Naive B cell (primary cell): ENCODE data around the gene NKX2-1. TPM values are rescaled to one million over a fixed set of nuclear protein-coding genes. Genes with fewer than 3 reads are reported as not detected.
"Not testable (repeated sequence)": the region's sequence is repeated elsewhere in the genome, so short reads cannot be mapped to it uniquely, and the experiment has no call there.

ENCODE experiments used
- ATAC-seq, 2 donors: fragments of 150-1000 bp; cut with Tn5 transposase; 2 replicates each; pipeline ENCODE4 v1.10.0; 2021; ENCODE audit warnings: low read depth in 2 of 2, mild to moderate bottlenecking in 2 of 2, moderate library complexity in 2 of 2
- DNase-seq: peaks from one replicate; pipeline ENCODE4 v3.0.0; 2022
- H3K27ac Mint-ChIP-seq, 6 donors: one replicate each; pipeline ENCODE4 v1.8.0; 2020 to 2022; ENCODE audit warnings: mild to moderate bottlenecking in 6 of 6, mixed read lengths in 6 of 6, moderate library complexity in 5 of 6, inconsistent platforms in 2 of 6
- H3K27me3 Mint-ChIP-seq, 3 donors: one replicate each; pipeline ENCODE4 v1.8.0; 2021 to 2022; ENCODE audit warnings: mixed read lengths in 3 of 3, mild to moderate bottlenecking in 1 of 3
- H3K36me3 Mint-ChIP-seq, 2 donors: one replicate each; pipeline ENCODE4 v1.8.0; 2020 to 2022; ENCODE audit warnings: mixed read lengths in 2 of 2, inconsistent platforms in 1 of 2, mild to moderate bottlenecking in 1 of 2
- H3K4me1 Mint-ChIP-seq, 3 donors: one replicate each; pipeline ENCODE4 v1.8.0; 2020 to 2022; ENCODE audit warnings: mixed read lengths in 3 of 3, inconsistent platforms in 1 of 3, mild to moderate bottlenecking in 1 of 3, moderate library complexity in 1 of 3
- H3K4me3 Mint-ChIP-seq, 8 donors: one replicate each; pipeline ENCODE4 v1.8.0; 2020 to 2022; ENCODE audit warnings: mild to moderate bottlenecking in 8 of 8, mixed read lengths in 8 of 8, moderate library complexity in 8 of 8, inconsistent platforms in 2 of 8
- H3K9me3 Mint-ChIP-seq, 7 donors: one replicate each; pipeline ENCODE4 v1.8.0; 2020 to 2022; ENCODE audit warnings: mixed read lengths in 7 of 7, mild to moderate bottlenecking in 5 of 7, inconsistent platforms in 2 of 7, moderate library complexity in 1 of 7
- polyA plus RNA-seq, 6 donors: library from polyadenylated mRNA; unstranded; fragments of 300-500 nt; fragmentation: Illumina TruSeq; gene quantifications; one replicate each; pipeline ENCODE4 v1.2.3, GENCODE V29; 2021; ENCODE audit warnings: low read depth in 6 of 6

NKX2-1 gene
- polyA plus RNA-seq, 6 donors from 2014 or later = not detected

- Mint-ChIP-seq H3K9me3 (peaks cover 0 to 14% (median 4%) of the 10 kb centered on the region in 7 donors), H3K4me1 (no peaks in the 10 kb centered on the region), H3K27me3 (peaks cover 15 to 30% (median 19%) of the 10 kb centered on the region in 3 donors), H3K36me3 (no peaks in the 10 kb centered on the region), H3K4me3 (no peak overlapping the region), H3K27ac (no peak overlapping the region)
- DNase-seq = no peak
- no peak for ATAC-seq
Measured at GRCh38 chr14:36479344-36479743, 40.7 kb downstream of the NKX2-1 start.

DNA sequence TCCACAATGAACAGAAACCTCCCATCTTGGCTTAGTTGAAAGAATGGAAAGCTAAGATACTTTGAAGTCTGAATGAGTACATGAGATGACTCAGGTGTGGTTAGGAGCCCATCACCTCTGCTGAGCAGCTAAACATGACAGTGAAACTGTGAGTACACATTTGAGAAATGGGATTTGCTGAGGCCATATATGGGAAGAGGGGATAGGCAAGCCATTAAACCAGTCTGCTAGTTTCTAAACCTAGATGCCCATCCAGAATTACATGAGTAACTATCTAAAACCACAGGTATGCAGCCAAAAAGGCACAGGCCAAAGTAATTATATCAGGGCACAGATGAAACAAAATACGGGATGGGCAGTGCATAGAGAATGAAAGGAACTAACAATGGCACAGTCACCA, 41.2 kb downstream of the NKX2-1 start:
- H3K4me3 Mint-ChIP-seq = no peak overlapping the region
- no peak overlapping the region for H3K27ac Mint-ChIP-seq
- H3K27me3 Mint-ChIP-seq = peaks cover 15 to 30% (median 15%) of the 10 kb centered on the region in 3 donors
- ATAC-seq (no peak), DNase-seq (no peak)
- H3K36me3 Mint-ChIP-seq = no peaks in the 10 kb centered on the region
- H3K4me1 Mint-ChIP-seq = no peaks in the 10 kb centered on the region
- H3K9me3 Mint-ChIP-seq = peaks cover 0 to 14% (median 4%) of the 10 kb centered on the region in 7 donors

GRCh38 chr14:36477266-36477665, 42.8 kb downstream of the NKX2-1 start:
- DNase-seq = no peak
- H3K4me3 Mint-ChIP-seq = no peak overlapping the region
- no peaks in the 10 kb centered on the region for H3K4me1 Mint-ChIP-seq
- no peaks in the 10 kb centered on the region for H3K36me3 Mint-ChIP-seq
- ATAC-seq = no peak
- peak overlapping the region in 1 of 6 donors; percentile 64 for H3K27ac Mint-ChIP-seq
- H3K27me3 Mint-ChIP-seq = peaks cover 12 to 30% (median 15%) of the 10 kb centered on the region in 3 donors
- peaks cover 0 to 14% (median 5%) of the 10 kb centered on the region in 7 donors for H3K9me3 Mint-ChIP-seq

DNA sequence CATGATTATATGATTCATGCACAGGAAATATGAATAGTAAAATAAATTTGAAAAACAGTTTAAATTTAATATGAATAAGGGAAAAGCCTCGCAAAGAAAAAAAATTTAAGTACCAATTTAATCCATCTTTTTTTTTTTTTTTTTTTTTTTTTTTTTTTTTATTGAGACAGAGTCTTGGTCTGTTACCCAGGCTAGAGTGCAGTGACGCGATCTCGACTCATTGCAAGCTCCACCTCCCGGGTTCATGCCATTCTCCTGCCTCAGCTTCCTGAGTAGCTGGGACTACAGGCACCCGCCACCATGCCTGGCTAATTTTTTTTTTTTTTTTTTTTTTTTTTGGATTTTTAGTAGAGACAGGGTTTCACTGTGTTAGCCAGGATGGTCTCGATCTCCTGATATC, 44.0 kb downstream of the NKX2-1 start:
- H3K36me3 Mint-ChIP-seq, H3K27ac Mint-ChIP-seq, H3K4me1 Mint-ChIP-seq, ATAC-seq, DNase-seq, H3K4me3 Mint-ChIP-seq: not testable (repeated sequence)
- Mint-ChIP-seq H3K27me3 (peaks cover 12 to 30% (median 15%) of the 10 kb centered on the region in 3 donors), H3K9me3 (peaks cover 0 to 14% (median 5%) of the 10 kb centered on the region in 7 donors)

GRCh38 chr14:36474593-36474992, 45.4 kb downstream of the NKX2-1 start:
- Mint-ChIP-seq H3K27ac (no peak overlapping the region), H3K27me3 (peaks cover 3 to 23% (median 8%) of the 10 kb centered on the region in 3 donors), H3K9me3 (peaks cover 0 to 8% (median 5%) of the 10 kb centered on the region in 7 donors), H3K4me3 (no peak overlapping the region), H3K4me1 (no peaks in the 10 kb centered on the region), H3K36me3 (no peaks in the 10 kb centered on the region)
- DNase-seq (no peak), ATAC-seq (no peak)

DNA sequence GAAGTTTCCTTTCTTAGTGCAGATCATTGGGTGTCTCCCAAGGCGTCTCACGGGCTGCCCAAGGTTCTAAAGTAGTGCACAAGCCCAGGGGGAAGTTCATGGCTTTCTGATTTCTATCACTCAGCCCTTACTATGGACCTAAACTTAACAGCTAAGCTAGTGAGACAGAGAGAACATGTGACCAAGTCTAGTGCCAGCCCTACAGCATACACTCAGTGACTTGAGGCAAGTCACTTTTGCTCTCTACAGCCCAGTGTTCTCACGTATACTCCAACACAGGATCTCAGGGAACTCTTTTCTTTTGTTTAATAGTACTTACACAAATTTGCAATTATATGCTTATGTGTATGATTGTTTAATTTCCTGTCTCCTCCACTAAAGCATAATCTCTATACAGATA, 48.6 kb downstream of the NKX2-1 start:
- Mint-ChIP-seq H3K9me3 (peaks cover 0 to 7% (median 2%) of the 10 kb centered on the region in 7 donors), H3K4me1 (no peaks in the 10 kb centered on the region), H3K27me3 (peaks cover 0 to 13% (median 8%) of the 10 kb centered on the region in 3 donors), H3K4me3 (no peak overlapping the region), H3K36me3 (no peaks in the 10 kb centered on the region), H3K27ac (no peak overlapping the region)
- no peak for DNase-seq
- no peak for ATAC-seq

DNA sequence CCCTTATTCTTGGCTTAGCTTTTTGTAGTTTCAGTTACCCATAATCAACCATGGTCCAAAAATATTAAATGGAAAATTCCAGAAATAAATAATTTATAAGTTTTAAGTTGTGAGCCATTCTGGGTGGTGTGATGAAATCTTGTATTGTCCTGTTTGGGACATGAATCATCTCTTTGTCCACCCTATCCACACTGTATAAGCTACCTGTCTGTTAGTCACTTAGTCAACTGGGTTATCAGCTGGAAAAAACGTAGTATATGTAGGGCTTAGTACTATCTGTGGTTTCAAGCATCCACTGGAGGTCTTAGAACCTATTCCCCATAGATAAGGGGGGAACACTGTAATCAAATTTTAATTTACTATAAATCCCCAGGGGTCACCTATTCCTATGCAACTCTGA, 52.7 kb downstream of the NKX2-1 start:
- DNase-seq = no peak
- H3K27me3 Mint-ChIP-seq = peaks cover 3 to 13% (median 3%) of the 10 kb centered on the region in 3 donors

More for the DNA sequence above, 52.7 kb downstream of the NKX2-1 start:
- no peak overlapping the region for H3K4me3 Mint-ChIP-seq
- H3K36me3 Mint-ChIP-seq = no peaks in the 10 kb centered on the region
- H3K27ac Mint-ChIP-seq = no peak overlapping the region
- H3K4me1 Mint-ChIP-seq = no peaks in the 10 kb centered on the region
- ATAC-seq = no peak
- H3K9me3 Mint-ChIP-seq = peaks cover 0 to 6% (median 2%) of the 10 kb centered on the region in 7 donors

Other genes with a start within 250 kb of the NKX2-1 start
- gene MBIP, start 199.6 kb downstream of the NKX2-1 start, polyA plus RNA-seq = 10 to 100 TPM in 5 of 6 donors, 1 to 10 TPM in 1; 8.6 to 17.7 (median 13.3) TPM
- gene NKX2-8, start 62.4 kb upstream of the NKX2-1 start, polyA plus RNA-seq = not detected
- gene PAX9, start 141.6 kb upstream of the NKX2-1 start, polyA plus RNA-seq = not detected